ENCODE measurements around the gene CHIC2.

DNA sequence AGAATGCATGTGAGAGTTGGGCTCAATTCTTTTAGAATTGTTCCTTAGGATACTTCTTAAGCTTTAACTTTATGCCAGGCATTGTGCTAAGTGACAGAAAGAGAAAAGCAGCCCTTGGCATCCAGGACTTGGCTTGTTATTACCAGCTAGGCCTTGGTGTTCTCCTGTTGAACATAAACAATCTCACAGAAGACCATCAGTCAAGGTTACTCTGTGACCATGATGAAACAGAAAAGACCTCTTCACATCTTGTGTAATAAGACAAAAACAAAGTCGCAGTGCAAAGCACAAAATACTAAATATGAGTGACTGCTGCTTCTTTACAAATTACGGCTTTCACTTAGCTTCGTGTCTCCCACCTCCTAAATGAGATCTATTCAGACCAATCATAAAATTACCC is 71.6 kb downstream of the CHIC2 start:
- no peak for TF ChIP-seq POLR2A (IDR thresholded peaks at IDR 0.05)
- TF ChIP-seq, protein P1, sequence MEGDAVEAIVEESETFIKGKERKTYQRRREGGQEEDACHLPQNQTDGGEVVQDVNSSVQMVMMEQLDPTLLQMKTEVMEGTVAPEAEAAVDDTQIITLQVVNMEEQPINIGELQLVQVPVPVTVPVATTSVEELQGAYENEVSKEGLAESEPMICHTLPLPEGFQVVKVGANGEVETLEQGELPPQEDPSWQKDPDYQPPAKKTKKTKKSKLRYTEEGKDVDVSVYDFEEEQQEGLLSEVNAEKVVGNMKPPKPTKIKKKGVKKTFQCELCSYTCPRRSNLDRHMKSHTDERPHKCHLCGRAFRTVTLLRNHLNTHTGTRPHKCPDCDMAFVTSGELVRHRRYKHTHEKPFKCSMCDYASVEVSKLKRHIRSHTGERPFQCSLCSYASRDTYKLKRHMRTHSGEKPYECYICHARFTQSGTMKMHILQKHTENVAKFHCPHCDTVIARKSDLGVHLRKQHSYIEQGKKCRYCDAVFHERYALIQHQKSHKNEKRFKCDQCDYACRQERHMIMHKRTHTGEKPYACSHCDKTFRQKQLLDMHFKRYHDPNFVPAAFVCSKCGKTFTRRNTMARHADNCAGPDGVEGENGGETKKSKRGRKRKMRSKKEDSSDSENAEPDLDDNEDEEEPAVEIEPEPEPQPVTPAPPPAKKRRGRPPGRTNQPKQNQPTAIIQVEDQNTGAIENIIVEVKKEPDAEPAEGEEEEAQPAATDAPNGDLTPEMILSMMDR (IDR thresholded peaks at IDR 0.05) = no peak
